ENCODE results near the gene SLFN5.

DNA sequence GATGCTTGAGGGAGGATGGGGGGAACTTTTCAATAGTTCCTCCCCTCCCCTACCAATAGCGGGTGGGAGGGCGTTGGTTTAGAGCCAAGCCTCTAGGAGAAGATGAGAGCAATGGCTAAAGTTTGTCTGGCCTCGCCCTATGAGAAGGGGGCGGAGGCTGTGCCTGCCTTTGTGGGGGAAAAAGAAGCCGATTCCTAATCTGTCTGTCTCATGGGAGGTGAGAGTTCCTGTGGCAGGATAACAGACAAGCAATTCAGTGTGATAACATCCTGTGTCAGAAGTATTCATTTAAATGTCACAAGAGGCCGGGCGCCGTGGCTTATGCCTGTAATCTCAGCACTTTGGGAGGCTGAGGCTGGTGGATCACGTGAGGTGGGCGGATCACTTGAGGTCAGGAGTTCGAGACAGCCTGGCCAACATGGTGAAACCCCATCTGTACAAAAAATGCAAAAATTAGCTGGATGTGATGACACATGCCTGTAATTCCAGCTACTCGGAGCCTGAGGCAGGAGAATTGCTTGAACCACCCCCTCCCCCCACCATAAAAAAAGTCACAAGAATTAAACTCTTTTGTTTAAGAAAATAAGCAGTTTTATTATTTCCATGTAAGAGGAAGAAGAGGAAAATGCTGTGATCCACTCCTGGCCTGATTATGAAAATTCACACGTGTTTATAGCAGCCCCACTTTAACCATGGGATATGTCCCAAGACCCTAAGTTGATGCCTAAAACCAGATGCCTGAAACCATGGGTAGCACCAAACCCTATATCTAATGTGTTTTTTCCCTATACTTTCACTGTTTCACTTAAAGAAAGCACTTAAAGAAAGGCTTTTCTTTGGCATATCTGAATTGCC lies 1.7 kb downstream of the SLFN5 start:
- TF ChIP-seq CTCF (IDR thresholded peaks at IDR 0.05; ENCODE audit: borderline replicate concordance, extremely low read depth, low read length, poor library complexity, severe bottlenecking) (no peak), EZH2 (IDR thresholded peaks at IDR 0.05; ENCODE audit: borderline replicate concordance, low read depth, low read length, severe bottlenecking) (no peak)

Data from DND-41 (cell line).